NT2/D1 (cell line): ENCODE data around the gene DDA1.
"Not testable (repeated sequence)": the region's sequence is repeated elsewhere in the genome, so short reads cannot be mapped to it uniquely, and the experiment has no call there.

Source experiments
- SUZ12 ChIP-seq: IDR thresholded peaks from 2 replicates; pipeline ENCODE4 v1.6.1; 2011; ENCODE audit not compliant: insufficient read length, insufficient read depth; ENCODE audit errors: extremely low read depth
- YY1 ChIP-seq: IDR thresholded peaks from 2 replicates; pipeline ENCODE4 v1.6.1; 2011; ENCODE audit not compliant: insufficient read length, insufficient read depth
- ZNF274 ChIP-seq: IDR thresholded peaks from 2 replicates; pipeline ENCODE4 v1.6.1; 2011; ENCODE audit warnings: mild to moderate bottlenecking, low read depth, low read length

DNA sequence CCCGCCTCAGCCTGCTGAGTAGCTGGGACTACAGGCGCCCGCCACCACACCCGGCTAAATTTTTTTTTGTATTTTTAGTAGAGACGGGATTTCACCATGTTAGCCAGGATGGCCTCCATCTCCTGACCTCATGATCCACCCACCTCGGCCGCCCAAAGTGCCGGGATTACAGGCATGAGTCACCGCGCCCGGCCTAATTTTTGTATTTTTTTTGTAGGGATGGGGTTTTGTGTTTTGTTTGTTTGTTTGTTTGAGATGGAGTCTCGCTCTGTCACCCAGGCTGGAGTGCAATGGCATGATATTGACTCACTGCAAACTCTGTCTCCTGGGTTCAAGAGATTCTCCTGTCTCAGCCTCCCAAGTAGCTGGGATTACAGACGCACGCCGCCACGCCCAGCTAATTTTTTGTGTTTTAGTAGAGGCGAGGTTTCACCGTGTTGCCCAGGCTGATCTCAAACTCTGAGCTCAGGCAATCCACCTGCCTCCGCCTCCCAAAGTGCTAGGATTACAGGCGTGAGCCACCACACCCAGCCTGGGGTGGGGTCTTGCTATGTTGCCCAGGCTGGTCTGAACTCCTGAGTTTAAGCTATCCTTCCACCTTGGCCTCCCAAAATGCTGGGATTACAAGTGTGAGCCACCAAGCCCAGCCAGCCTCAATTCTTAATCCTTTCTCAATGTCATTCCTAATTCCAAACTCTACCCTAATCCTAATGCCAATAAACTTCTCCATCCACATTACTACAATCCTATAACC lies 54.7 kb downstream of the DDA1 start:
- not testable (repeated sequence) for TF ChIP-seq SUZ12, ZNF274, YY1
